ENCODE data around the gene PIGK.

The PIGK gene

GRCh38 chr1:77250126-77250525, 30.9 kb upstream of the PIGK start:
- TF ChIP-seq TSHZ2 (CRISPR knock-in tag; IDR thresholded peaks at IDR 0.05) (no peak), TCF4 (CRISPR knock-in tag; IDR thresholded peaks at IDR 0.05; ENCODE audit: borderline replicate concordance) (no peak), ESRRG (CRISPR knock-in tag; IDR thresholded peaks at IDR 0.05) (no peak), CREB5 (CRISPR knock-in tag; IDR thresholded peaks at IDR 0.05; ENCODE audit: low read depth) (no peak), ISL1 (CRISPR knock-in tag; IDR thresholded peaks at IDR 0.05) (no peak), CSRNP3 (CRISPR knock-in tag; IDR thresholded peaks at IDR 0.05) (no peak), ZNF565 (CRISPR knock-in tag; conservative IDR thresholded peaks at IDR 0.05; ENCODE audit: low read depth) (no peak), PATZ1 (CRISPR knock-in tag; IDR thresholded peaks at IDR 0.05; ENCODE audit: borderline replicate concordance) (no peak), ZFP30 (CRISPR knock-in tag; IDR thresholded peaks at IDR 0.05) (no peak), ZFP3 (CRISPR knock-in tag; IDR thresholded peaks at IDR 0.05) (no peak), TOX (CRISPR knock-in tag; IDR thresholded peaks at IDR 0.05; ENCODE audit: borderline replicate concordance) (no peak), POU6F1 (CRISPR knock-in tag; IDR thresholded peaks at IDR 0.05; ENCODE audit: borderline replicate concordance, low read depth) (no peak), ZC3H10 (CRISPR knock-in tag; IDR thresholded peaks at IDR 0.05) (no peak), ZNF8 (CRISPR knock-in tag; IDR thresholded peaks at IDR 0.05) (no peak), ARNTL (CRISPR knock-in tag; IDR thresholded peaks at IDR 0.05; ENCODE audit: borderline replicate concordance, low read depth) (no peak), SNAI2 (CRISPR knock-in tag; IDR thresholded peaks at IDR 0.05) (no peak), CSDC2 (CRISPR knock-in tag; IDR thresholded peaks at IDR 0.05) (no peak), GLIS3 (CRISPR knock-in tag; IDR thresholded peaks at IDR 0.05) (no peak)
- no peak for ATAC-seq

GRCh38 chr1:77245830-77246229, 26.6 kb upstream of the PIGK start:
- TF ChIP-seq POU6F1 (CRISPR knock-in tag; IDR thresholded peaks at IDR 0.05; ENCODE audit: borderline replicate concordance, low read depth), result no peak
- no peak for TF ChIP-seq ZNF70 (CRISPR knock-in tag; IDR thresholded peaks at IDR 0.05)
- no peak for TF ChIP-seq RARB (CRISPR knock-in tag; IDR thresholded peaks at IDR 0.05)
- no peak for TF ChIP-seq TCF4 (CRISPR knock-in tag; IDR thresholded peaks at IDR 0.05; ENCODE audit: borderline replicate concordance)
- no peak for ATAC-seq

GRCh38 chr1:77239311-77239710, 20.1 kb upstream of the PIGK start:
- TF ChIP-seq PPARA (CRISPR knock-in tag; IDR thresholded peaks at IDR 0.05; ENCODE audit: borderline replicate concordance) (no peak), ZFP30 (CRISPR knock-in tag; IDR thresholded peaks at IDR 0.05) (no peak), ESRRG (CRISPR knock-in tag; IDR thresholded peaks at IDR 0.05) (no peak)
- no peak for ATAC-seq

Data from SK-N-SH treated with all-trans-retinoic acid at 6 μM for 48 hours (cell line).